RKO (cell line): ENCODE data around the gene EFCAB3.
"Not testable (repeated sequence)": the region's sequence is repeated elsewhere in the genome, so short reads cannot be mapped to it uniquely, and the experiment has no call there.

Experiments used
- DNase-seq: peaks from one replicate; pipeline ENCODE4 v3.0.0-alpha.2; 2016; ENCODE audit warnings: low spot score

The EFCAB3 gene

GRCh38 chr17:62464422-62464821, 84.1 kb downstream of the EFCAB3 start:
- not testable (repeated sequence) for DNase-seq

GRCh38 chr17:62465271-62465670, 84.9 kb downstream of the EFCAB3 start:
- DNase-seq = not testable (repeated sequence)
